ENCODE results near the gene TNFAIP8L1.
"Not testable (repeated sequence)": the region's sequence is repeated elsewhere in the genome, so short reads cannot be mapped to it uniquely, and the experiment has no call there.

Gene TNFAIP8L1

GRCh38 chr19:4678881-4679790, 39.8 kb downstream of the TNFAIP8L1 start:
- no peak for DNase-seq (ENCODE audit: low spot score)

- DNase-seq (ENCODE audit: low spot score) = not testable (repeated sequence)
Measured at GRCh38 chr19:4680021-4680420, 40.7 kb downstream of the TNFAIP8L1 start.

GRCh38 chr19:4682417-4683200, 43.3 kb downstream of the TNFAIP8L1 start:
- DNase-seq (ENCODE audit: low spot score) = no peak

GRCh38 chr19:4684312-4685095, 45.2 kb downstream of the TNFAIP8L1 start:
- no peak for DNase-seq (ENCODE audit: low spot score)

- no peak for DNase-seq (ENCODE audit: low spot score)
Measured at GRCh38 chr19:4686700-4687099, 47.4 kb downstream of the TNFAIP8L1 start.

GRCh38 chr19:4687396-4687795, 48.1 kb downstream of the TNFAIP8L1 start:
- DNase-seq (ENCODE audit: low spot score) = no peak

GRCh38 chr19:4688587-4688986, 49.3 kb downstream of the TNFAIP8L1 start:
- no peak for DNase-seq (ENCODE audit: low spot score)

GRCh38 chr19:4689403-4689802, 50.1 kb downstream of the TNFAIP8L1 start:
- no peak for DNase-seq (ENCODE audit: low spot score)

GRCh38 chr19:4690361-4690760, 51.0 kb downstream of the TNFAIP8L1 start:
- no peak for DNase-seq (ENCODE audit: low spot score)

- no peak for DNase-seq (ENCODE audit: low spot score)
Measured at GRCh38 chr19:4691373-4691772, 52.1 kb downstream of the TNFAIP8L1 start.

- no peak for DNase-seq (ENCODE audit: low spot score)
Measured at GRCh38 chr19:4692251-4693077, 53.1 kb downstream of the TNFAIP8L1 start.

- no peak for DNase-seq (ENCODE audit: low spot score)
Measured at GRCh38 chr19:4693078-4693350, 53.7 kb downstream of the TNFAIP8L1 start.

- DNase-seq (ENCODE audit: low spot score) = no peak
Measured at GRCh38 chr19:4693471-4694121, 54.3 kb downstream of the TNFAIP8L1 start.

- DNase-seq (ENCODE audit: low spot score) = no peak
Measured at GRCh38 chr19:4694211-4694987, 55.1 kb downstream of the TNFAIP8L1 start.

GRCh38 chr19:4695224-4695731, 56.0 kb downstream of the TNFAIP8L1 start:
- no peak for DNase-seq (ENCODE audit: low spot score)

- DNase-seq (ENCODE audit: low spot score) = no peak
Measured at GRCh38 chr19:4697304-4697703, 58.0 kb downstream of the TNFAIP8L1 start.

- no peak for DNase-seq (ENCODE audit: low spot score)
Measured at GRCh38 chr19:4699826-4700692, 60.7 kb downstream of the TNFAIP8L1 start.

- no peak for DNase-seq (ENCODE audit: low spot score)
Measured at GRCh38 chr19:4700693-4700970, 61.3 kb downstream of the TNFAIP8L1 start.

GRCh38 chr19:4701557-4701956, 62.2 kb downstream of the TNFAIP8L1 start:
- DNase-seq (ENCODE audit: low spot score) = no peak
